Measurements from ENCODE around the gene CCDC88C. TPM values are rescaled to one million over a fixed set of nuclear protein-coding genes. Genes with fewer than 3 reads are reported as not detected.
A peak's percentile ranks its signal among the peaks of the same experiment; 100 is the strongest.

CCDC88C gene
- total RNA-seq, 1 experiment from 2014 or later = 6.1 TPM

DNA sequence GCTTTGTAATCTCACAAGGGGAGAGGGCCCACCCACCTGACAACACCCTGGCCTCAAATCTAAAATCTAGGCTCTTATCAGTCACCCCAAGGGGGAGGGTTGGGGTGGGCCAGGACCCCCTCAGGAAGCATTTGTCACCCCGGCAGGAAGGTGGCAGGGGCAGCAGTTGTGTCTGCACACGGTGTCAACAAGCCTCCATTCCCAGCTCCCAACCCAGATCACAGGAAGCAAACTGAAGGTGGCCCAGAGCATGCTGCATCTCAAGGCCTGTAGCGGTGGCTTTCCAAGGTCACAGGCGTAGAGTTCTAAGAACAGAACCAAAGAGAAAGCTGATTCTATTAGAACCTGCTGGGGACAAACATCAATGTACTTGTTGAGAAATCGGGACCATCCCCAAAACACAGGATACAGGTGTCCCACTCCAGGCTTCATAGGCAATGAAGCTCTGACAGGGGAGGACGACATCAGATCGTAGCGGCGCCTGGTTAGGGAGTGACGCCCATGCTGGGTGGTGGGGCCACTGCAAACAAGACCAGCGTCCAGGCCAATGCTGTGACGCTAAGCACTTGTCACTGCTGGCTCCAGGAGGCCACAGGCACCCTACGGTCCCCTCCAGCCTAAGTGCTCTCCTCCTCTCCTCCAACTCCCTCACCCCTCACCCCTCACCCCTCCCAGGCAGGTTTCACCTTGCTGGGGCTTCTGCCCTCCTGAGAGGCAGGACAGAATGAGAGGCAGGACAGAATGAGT lies 52.9 kb downstream of the CCDC88C start:
- no peak for DNase-seq (ENCODE audit: low read depth)

DNA sequence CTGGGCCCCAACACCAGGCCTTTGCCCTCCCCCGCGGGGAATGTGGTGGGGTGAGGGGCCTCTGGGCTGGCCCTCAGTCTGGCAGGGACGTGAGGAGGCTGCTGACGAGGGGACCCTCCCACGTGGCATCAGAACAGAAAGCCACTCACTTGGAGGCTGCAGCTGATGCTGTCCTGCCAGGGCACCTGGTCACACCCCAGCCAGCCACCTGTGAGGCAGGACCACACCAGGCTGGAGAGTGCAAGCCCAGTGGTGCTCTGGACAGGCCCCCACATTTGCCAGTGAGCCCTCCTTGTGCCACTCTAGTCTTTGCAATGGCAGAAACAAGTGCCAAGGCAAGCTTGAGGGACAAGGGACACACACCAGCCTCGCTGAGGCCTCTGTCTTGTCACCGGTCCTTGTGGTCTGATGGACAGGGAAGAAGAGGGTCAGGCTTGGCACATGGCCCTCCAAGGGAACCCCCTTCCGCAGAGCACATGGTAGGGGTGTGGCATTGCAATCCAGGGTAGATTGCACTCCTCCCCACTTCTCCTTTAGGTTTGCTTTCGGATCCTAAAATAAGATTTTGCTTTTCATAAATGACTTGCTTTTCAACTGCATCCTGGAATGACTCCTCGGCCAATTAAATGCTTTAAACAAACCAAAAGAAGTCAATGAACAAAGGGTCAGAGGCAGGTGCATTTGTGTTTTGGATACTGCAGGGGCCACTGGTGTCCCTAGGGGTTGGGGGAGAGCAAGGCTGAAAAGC lies 53.7 kb downstream of the CCDC88C start:
- DNase-seq (ENCODE audit: low read depth) = no peak

DNA sequence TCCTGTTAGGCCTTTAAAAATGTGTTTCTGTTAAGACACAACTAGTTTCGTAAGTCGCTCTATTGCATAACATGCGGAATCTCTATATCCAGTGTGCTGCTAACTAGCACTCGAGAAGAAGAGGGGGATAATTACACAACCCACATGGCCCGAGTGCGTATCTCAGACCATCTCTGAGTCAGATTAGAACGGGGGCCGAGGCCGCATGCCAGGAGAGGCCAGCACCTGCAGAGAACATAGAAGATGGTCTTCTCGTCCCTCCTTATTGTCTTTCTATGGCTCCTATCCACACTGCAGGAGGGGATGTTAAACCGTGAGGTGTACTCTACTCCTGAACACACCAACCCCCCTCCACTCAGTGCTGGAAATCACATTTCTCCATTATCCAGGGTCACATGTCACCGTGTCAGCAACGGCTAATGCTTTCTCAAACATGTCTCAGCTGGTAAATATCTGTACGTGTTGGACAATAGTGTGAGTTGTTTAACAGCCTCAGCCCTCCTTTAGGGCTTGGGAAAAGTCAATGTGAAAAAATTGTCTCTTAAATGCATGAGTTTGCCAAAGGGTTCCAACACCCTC lies 56.3 kb downstream of the CCDC88C start:
- peak; percentile 46 for DNase-seq (ENCODE audit: low read depth)

DNA sequence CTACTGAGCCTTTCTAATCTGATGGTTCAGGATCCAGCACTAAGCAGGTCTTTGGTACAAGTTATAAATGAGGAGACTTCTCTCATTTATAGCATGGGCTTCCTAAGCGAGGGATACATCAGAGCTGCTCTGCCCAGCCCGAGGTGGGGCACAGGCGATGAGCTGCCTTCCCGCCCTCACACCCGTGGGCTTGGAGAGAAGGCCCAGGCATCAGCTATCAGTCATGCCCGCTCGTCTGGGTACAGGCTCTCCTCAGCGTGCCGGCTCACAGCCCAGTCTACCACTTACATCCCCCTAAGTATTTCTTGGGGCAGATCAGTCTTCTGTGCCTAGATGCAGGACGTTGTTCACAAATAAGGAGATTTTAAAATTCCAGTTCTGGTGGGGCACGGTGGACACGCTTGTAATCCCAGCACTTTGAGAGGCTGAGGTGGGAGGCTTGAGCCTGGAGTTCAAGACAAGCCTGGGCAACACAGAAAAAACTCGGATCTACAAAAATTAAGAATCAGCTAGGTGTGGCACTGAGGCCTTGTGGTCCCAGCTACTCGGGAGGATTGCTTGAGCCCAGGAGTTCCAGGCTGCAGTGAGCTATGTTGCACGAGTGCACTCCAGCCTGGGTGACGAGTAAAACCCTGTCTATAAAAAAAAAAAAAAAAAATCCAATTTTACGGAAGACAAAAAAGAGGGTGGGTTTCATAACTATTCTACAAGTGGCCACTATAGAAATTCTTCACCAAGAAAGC lies 57.0 kb downstream of the CCDC88C start:
- DNase-seq (ENCODE audit: low read depth) = no peak

DNA sequence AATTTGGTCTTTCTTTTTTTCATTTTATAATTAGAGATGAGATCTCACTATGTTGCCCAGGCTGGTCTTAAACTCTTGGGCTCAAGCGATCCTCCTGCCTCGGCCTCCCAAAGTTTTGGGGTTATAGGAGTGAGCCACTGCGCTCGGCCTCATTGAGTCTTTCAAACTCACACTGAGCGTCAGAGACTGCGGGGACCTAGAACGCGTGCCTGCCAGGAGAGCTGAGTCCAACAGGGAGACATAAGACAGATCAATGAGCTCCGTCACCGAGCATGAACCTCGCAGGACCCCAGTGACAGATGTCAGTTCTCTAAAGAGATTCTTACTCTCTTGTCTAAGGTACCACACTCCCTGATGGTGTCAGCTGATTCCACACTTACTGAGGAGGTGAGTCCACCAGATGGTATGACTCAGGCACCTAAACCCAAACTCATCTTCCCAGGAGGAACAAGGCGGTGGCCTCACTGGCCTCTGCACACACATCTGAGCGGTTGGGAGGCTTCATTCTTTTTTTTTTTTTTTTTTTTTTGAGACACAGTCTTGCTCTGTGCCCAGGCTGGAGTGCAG lies 58.9 kb downstream of the CCDC88C start:
- DNase-seq (ENCODE audit: low read depth) = no peak

DNA sequence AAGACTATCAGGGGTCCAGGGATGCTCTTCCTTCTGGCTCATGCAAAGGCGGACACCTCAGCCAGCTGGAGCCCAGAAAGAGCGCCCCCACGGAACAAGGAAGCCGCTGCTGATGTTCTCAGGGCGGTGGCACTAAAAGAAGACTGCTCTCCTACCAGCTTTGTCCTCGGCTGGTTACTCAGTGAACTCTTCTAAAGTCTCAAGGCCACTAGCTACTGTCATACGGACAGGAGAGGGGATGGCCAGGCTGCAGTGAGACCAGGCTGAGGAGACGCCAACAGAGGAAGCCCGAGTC lies 59.6 kb downstream of the CCDC88C start:
- DNase-seq (ENCODE audit: low read depth) = no peak

DNA sequence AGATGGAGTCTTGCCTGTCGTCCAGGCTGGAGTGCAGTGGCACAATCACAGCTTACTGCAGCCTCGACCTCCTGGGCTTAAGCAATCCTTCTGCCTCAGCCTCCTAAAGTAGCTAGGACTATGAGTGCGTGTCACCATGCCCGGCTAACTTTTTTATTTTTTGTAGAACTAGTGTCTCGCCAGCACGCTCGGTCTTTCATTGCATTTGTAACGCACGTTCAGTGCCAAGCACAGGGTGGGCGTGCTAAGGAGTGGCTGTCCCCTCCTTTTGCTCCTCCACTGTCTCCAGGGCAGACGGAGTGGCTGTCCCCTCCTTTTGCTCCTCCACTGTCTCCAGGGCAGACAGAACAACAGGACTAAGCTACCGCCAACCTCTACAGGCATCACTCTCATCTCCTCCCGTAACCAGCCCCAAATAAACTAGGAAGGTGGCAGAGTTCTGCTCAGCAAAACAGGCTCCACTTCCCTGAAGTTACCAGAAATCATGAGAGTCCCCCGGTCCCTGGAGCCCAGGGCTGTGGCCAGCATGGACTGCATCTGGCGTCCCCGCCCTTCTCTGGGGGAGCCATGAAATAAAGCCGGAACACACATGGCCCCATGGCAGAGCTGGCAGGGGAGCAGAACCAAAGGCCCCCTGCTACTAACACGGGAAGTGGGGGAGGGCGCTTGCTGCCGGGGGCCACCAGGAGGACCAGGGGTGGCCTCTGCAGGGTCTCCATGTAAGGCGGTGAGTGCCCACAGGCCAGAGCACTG lies 60.2 kb downstream of the CCDC88C start:
- DNase-seq (ENCODE audit: low read depth) = no peak

DNA sequence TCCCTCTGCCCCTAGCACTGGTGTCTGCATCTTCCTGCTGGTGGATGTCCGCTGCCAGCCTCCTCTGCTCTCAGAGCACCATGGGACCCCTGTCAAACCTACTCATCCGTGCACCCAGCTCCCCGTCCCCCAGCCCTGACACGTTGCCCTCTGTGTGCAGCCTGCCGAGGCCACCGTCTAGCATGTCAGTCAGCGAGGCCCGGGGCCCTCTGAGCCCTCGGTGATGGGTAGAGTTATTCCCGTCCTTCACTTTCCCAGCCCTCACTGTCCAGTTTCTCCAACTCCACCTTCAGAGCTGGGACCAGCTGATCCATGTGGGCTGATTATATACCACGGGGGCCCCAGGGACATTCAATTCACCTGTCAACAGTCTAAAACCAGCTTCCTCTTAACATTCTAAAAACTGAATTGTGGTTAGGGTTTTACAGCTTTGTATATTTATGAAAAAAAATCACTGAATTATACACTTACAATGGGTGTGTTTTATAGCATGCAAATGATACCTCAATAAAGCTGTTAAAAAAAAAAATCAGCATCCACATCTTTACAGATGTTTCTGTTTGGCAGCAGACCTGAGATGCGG lies 61.3 kb downstream of the CCDC88C start:
- DNase-seq (ENCODE audit: low read depth) = no peak

DNA sequence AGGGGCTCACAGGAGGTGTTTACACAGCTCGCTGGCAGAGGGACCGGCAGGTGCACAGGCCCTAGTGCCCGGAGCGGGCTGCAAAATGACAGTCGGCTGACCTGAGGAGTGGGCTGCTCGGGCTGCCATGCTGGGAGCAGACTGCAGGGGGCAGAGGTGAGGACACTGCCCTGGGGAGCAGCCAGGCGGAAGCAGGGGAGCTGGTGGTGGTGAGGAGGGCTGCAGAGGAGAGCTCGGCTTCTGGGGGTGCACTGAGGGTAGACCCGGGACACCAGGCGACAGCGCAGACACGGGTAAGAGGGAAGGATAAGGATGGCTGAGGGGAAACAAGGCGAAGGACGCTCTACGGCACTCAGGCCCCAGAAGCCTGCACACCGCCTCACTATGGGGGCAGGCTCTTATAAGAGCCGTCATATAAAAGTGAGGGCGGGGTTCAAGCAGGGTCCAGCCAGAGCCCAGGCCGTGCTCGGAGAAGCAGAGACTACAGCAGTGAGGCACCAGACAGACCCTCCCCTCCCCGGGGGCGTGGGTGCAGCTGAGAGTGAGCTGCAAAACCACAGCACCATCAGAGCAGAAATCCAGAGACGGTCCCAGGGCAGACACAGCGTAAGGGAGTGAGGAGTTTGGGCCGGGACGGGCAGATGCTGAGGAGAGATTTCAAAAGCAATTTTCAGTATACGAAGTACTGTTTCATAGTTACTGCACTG lies 62.5 kb downstream of the CCDC88C start:
- no peak for DNase-seq (ENCODE audit: low read depth)

DNA sequence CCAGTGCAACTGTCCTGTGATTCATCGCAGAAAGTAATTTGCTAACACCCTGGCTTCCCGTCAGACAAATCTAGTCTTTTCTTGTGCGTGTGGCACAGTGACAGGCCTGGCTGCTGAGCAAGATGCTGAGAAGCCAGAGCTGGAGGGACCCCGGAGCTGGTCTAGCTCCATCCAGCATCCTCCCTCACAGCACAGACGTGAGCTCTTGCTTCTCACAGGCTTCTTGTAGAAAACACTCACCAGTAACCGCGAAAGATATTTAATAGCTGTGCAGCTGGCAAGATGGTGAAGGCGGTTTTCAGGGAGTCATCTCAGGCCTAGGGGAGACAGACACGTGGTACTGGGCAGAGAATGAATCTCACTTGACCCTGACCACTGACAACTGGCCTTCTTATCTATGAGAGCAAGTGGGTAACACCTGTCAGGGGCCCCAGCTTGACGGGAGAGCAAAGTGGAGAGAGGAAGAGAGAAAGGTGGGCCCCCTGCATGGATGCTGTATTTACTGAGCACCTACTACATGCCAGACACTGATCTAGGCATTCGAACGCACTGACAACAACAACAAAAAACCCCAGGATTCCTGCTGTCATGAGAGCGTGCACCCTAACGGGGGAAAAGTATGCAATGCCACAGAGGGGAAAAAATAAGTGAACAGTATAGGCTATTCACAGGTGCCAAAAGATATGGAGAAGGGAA lies 63.3 kb downstream of the CCDC88C start:
- peak; percentile 39 for DNase-seq (ENCODE audit: low read depth)

DNA sequence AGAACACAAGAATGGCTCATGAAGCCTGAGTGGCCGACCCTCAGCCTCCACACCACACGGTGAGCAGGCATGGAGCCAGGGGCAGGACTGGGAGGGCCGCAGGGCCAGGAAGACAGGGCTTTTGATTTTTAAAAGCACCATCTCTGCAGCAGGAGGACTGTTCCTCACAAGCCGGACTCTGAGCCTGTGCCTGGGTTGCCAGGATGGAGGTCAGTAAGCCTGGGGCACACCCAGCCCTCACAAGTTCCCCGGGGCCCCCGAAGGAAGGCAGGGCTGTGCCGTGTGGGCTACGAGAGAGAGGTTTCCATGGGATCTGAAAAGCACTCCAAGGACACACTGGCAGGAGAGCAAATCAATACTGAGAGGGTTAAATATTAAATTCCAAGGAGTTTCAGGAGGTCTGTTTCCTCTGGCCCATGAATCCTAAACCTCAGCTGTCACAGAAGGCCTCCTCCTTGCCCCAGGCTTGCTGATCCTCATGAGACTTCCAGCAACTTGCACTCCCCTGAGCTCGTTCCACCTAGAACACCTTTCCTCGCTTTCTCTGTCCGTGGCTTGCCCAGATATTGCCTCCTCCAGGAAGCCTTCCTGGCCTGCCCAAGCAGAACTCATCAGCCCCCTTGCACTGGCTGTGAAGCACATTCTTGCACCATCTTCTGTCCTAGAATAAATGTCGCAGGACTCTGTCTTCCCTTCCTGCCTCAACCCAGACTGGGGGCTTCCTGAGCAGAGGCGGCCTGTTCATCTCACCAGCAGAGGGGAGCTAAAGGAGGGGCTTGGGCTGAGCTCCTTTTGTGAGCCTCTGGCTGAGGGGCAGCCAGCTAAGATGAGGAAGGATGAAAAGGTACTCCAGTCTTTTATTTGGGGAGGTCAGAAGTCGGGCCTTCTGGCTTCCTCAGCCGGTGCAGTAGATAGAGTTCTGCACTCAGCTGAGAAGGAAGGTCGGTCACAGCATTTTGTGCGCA lies 64.6 kb downstream of the CCDC88C start:
- no peak for DNase-seq (ENCODE audit: low read depth)

DNA sequence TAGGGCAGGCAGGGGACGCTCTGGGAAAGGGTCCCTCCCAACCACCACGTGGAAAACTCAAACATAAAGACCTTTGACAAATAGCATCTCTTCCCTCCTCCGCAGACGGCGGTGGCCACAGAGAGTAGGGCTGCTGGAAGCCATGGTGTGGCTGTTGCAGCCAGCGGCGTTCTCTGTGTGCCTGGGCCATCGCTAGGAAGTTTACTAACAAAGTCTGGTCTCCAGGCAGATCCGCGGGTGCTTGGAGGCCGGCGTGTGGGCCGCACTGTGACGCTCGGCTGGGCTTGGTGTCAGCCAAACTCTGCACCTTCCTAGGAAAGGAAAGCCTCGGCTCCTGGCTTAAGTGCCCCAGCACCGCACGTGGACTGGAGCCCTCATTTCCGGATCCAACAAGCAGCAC lies 65.6 kb downstream of the CCDC88C start:
- no peak for DNase-seq (ENCODE audit: low read depth)

DNA sequence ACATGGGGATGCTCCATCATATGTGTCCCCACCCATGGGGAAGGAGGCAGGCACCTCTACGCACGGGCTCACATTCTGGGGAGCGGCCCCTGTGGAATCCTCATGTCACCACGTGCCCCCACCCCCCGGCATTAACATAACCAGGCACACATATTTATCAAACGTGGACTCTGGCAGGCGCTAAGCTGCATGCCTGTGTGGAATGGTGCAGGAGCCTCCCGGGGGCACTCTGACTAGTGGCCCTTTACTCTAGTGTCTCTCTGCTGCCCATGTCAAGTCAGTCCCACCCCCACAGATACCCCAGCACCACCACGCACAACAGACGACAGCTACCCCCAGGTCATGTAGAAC lies 66.1 kb downstream of the CCDC88C start:
- no peak for DNase-seq (ENCODE audit: low read depth)

DNA sequence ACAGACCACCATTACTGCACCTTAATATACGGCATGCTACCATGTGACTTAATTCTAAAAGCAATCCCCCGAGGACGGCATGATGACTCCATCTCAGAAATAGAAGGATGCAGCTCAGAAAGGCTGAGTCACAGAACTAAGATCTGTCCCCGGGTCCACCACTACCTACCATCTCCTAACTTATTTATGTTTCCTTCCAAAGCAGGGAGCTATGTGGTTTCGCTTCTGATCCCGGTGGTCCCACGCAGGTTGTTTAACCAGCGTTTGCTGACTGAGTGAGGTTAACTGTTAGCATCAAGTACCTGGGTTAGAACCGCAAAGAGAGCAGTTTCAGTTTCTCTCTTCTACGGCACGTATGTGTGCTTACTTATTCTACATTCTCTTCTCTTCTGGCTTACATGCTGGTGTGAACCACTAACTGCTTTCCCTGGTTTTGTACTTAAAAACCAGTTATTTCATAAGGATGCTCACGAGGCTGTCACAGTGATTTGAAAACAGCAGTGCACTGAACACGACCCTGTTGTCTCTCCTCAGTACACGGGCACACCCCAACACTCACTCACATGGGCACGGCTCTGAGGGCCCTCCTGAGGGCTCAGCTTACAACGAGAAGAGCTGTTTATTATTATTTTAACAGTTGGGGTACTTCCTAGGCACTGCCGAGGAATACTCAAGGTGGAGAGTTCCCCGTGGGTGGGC lies 66.7 kb downstream of the CCDC88C start:
- DNase-seq (ENCODE audit: low read depth) = peak; percentile 60

DNA sequence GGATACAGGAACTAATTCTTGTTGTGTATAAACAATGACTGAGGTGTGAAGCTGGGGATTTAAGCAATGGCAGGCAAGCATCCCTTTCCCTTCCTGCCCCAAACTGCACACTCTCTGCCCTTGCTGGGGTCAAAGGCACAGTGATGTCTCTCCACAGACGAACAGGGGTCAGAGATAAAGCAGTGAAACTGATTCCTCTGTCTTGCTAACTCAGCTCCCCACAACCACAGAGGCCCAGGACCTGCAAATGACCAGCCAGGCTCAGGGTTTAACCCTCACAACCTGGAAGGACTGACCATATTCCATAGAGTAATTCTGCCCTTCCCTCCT lies 67.2 kb downstream of the CCDC88C start:
- DNase-seq (ENCODE audit: low read depth) = no peak

DNA sequence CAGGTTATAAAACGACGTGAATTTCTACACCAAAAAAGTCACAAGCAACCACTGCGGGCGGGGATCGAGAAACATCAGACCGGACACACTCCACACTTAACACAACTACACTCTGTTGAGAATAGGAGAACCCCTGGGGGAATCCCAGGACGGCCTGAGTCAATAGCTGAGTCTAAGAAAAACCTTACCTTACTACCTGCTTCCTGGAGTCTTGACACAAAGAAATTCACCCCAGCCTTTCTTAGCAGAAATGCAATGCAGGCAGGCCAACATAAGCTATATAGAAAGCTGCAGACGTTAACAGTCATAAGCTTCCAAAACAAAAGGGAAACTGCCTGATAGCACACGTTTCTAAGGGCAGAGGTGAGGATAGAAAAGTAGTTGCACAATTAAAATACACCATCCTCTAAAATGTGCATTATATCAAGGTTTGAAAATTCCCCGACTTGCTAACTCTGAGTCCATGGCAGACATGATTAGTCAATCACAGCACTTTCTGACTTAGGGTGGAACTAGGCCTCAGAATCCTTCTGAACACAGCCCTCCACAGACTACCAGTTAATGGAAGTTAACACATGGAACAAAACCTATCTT lies 68.0 kb downstream of the CCDC88C start:
- DNase-seq (ENCODE audit: low read depth) = no peak

DNA sequence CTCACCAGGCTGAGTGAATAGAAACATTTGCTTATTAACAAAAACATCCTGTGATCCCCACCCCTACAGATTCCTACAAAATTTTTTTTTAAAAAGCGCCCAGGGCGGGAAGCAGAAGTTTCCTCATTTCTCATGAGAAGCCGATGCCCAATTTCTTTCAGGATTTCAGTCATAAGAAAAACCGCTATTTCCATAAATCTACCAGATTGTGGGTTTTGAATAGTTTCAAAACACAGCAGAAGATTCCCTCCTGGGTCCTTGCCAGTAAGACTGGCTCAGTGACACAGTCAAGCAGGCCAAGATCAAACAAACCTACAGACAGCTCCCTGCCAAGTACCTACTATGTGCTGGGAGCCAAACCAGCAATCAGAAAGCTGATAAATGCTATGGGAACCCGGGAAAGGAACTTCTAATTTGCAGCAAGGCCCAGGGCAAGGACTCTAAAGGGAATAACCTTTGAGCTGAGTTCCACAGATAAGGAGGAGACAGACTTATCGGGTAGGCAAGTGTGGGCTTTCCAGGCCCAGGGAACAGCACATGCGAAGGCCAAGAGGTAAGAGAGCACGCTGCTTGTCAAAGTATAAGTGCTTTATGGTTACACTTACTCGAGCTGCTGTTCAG lies 68.7 kb downstream of the CCDC88C start:
- DNase-seq (ENCODE audit: low read depth) = no peak

DNA sequence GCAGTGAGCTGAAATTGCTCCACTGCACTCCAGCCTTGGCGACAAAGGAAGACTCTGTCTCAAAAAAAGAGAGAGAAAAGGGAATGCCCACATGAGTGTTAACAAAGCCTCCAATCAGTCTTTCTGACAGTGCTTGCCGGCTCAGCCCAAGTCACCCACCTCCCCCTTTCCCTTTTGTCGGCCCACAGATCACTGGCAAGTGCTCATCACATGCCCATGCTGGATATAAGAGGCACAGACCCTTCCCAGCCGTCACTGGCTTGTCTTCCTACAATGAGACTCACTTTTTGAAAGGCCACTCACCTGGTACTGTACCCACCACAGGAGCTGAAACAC lies 70.8 kb downstream of the CCDC88C start:
- no peak for DNase-seq (ENCODE audit: low read depth)
